SU-DHL-6 (cell line): ENCODE results near the gene SF3A1.

Experiments used
- H2AFZ ChIP-seq: fragments of 200-600 bp; sonication (generic); 2 replicates; pipeline ENCODE4 v1.6.1; 2014; ENCODE audit warnings: low read depth, mild to moderate bottlenecking, moderate library complexity, mixed read lengths, antibody characterized with exemption, low read length; ENCODE audit not compliant: severe bottlenecking
- H3F3A ChIP-seq: fragments of 200-600 bp; shearing (Covaris generic); 2 replicates; pipeline ENCODE4 v1.6.0; 2016; ENCODE audit warnings: antibody characterized with exemption, mild to moderate bottlenecking; ENCODE audit not compliant: insufficient read depth
- H3K27ac ChIP-seq: fragments of 200-600 bp; sonication (generic); 2 replicates; pipeline ENCODE4 v1.5.1; 2016; ENCODE audit warnings: low read depth, mild to moderate bottlenecking, low read length, moderate library complexity, mixed read lengths
- H3K27me3 ChIP-seq: fragments of 200-600 bp; sonication (generic), shearing (Covaris generic); 2 replicates; pipeline ENCODE4 v1.6.0; 2014; ENCODE audit warnings: mild to moderate bottlenecking, low read length
- H3K36me3 ChIP-seq: fragments of 200-600 bp; sonication (generic); 2 replicates; pipeline ENCODE4 v1.6.1; 2014; ENCODE audit warnings: mild to moderate bottlenecking, low read length, mixed read lengths
- H3K4me2 ChIP-seq: fragments of 300-600, 200-600 bp; shearing (Covaris generic), sonication (generic); 2 replicates; pipeline ENCODE4 v1.6.0; 2014; ENCODE audit warnings: low read length, low read depth, mild to moderate bottlenecking; ENCODE audit not compliant: poor library complexity, severe bottlenecking
- H3K4me3 ChIP-seq: fragments of 200-600 bp; sonication (generic); 2 replicates; pipeline ENCODE4 v1.5.1; 2014; ENCODE audit warnings: antibody characterized with exemption, low read length, mild to moderate bottlenecking, mixed read lengths; ENCODE audit not compliant: insufficient read depth, poor library complexity, severe bottlenecking
- H3K79me2 ChIP-seq: fragments of 200-600 bp; sonication (generic); 2 replicates; pipeline ENCODE4 v1.6.1; 2014; ENCODE audit warnings: mild to moderate bottlenecking, low read length, moderate library complexity; ENCODE audit not compliant: insufficient read depth
- H3K9ac ChIP-seq: fragments of 200-600 bp; sonication (generic); 2 replicates; pipeline ENCODE4 v1.7.0; 2014; ENCODE audit warnings: mild to moderate bottlenecking, low read length
- H3K9me2 ChIP-seq: fragments of 200-600 bp; sonication (generic); replicated peaks from 2 replicates; pipeline ENCODE4 v1.6.1; 2014; ENCODE audit warnings: low read length; ENCODE audit not compliant: insufficient read depth
- H3K9me3 ChIP-seq: fragments of 200-600 bp; sonication (generic); 2 replicates; pipeline ENCODE4 v1.6.1; 2014; ENCODE audit warnings: low read length, mixed read lengths; ENCODE audit not compliant: insufficient read depth
- H4K20me1 ChIP-seq: fragments of 200-600 bp; sonication (generic); 2 replicates; pipeline ENCODE4 v1.6.1; 2014; ENCODE audit warnings: low read depth, mild to moderate bottlenecking, antibody characterized with exemption, low read length, moderate library complexity, mixed read lengths
- EZH2phosphoT487 ChIP-seq: fragments of 200-600 bp; sonication (generic), shearing (Covaris generic); conservative IDR thresholded peaks from 2 replicates; pipeline ENCODE4 v1.6.1; 2018; ENCODE audit warnings: mild to moderate bottlenecking, antibody characterized with exemption, low read length, moderate library complexity, mixed read lengths
- TF ChIP-seq, protein P1 (sequence below): fragments of 200-600 bp; sonication (generic); IDR thresholded peaks from one replicate; pipeline ENCODE4 v1.5.1; 2017; ENCODE audit warnings: antibody characterized with exemption, mild to moderate bottlenecking, low read length, moderate library complexity; ENCODE audit not compliant: insufficient read depth, poor library complexity, severe bottlenecking

SF3A1 gene

DNA sequence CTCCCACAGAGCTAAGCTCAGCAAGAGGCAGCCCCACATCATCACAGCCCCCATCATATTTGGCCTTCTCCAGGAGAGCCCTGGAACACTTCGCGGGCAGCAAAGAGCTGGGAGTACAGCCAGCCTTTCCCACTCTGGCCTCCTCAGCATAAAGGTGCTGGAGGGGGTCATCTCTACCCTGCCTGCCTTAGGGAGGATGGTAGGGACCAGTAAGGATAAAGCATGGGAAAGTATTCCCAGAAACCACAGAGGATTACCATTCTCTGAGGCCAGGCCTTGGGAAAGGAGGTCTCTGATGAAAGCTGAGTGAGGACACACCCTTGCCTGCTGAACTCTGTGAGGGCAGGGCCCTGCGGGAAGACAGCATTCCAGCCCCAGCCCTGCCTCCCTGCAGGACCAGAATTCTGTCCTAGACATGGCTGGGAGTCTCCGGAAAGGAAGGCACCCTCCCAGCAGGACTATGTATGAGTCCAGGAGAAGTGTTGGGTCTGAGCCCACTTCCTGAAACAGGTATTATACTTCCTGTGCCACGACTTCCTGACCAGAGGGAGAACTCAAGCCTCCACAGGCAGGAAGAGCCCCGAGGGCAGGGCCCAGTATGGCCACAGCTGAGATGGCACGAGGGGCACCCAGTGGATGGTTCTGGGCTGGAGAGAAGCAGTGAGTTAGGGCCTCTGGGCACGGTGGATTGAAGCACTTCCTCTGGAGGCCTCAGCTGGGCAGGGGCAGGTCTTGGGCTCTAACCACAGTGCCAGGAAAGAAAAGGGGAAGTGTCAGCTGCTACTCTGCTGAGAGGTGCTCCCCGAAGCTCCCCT lies 54.5 kb downstream of the SF3A1 start:
- Histone ChIP-seq H3K79me2 (no peaks in the 10 kb centered on the region), H3K27ac (no peak overlapping the region), H3K9me3 (no peaks in the 10 kb centered on the region), H3K9me2 (no peaks in the 10 kb centered on the region), H3K4me3 (no peak overlapping the region), H3K27me3 (no peaks in the 10 kb centered on the region), H3K36me3 (no peaks in the 10 kb centered on the region), H4K20me1 (no peaks in the 10 kb centered on the region), H3K9ac (no peak overlapping the region), H3F3A (no peaks in the 10 kb centered on the region), H2AFZ (no peak overlapping the region), H3K4me2 (no peak overlapping the region)
- TF ChIP-seq, protein P1, sequence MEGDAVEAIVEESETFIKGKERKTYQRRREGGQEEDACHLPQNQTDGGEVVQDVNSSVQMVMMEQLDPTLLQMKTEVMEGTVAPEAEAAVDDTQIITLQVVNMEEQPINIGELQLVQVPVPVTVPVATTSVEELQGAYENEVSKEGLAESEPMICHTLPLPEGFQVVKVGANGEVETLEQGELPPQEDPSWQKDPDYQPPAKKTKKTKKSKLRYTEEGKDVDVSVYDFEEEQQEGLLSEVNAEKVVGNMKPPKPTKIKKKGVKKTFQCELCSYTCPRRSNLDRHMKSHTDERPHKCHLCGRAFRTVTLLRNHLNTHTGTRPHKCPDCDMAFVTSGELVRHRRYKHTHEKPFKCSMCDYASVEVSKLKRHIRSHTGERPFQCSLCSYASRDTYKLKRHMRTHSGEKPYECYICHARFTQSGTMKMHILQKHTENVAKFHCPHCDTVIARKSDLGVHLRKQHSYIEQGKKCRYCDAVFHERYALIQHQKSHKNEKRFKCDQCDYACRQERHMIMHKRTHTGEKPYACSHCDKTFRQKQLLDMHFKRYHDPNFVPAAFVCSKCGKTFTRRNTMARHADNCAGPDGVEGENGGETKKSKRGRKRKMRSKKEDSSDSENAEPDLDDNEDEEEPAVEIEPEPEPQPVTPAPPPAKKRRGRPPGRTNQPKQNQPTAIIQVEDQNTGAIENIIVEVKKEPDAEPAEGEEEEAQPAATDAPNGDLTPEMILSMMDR, result no peak
- no peak for TF ChIP-seq EZH2phosphoT487

DNA sequence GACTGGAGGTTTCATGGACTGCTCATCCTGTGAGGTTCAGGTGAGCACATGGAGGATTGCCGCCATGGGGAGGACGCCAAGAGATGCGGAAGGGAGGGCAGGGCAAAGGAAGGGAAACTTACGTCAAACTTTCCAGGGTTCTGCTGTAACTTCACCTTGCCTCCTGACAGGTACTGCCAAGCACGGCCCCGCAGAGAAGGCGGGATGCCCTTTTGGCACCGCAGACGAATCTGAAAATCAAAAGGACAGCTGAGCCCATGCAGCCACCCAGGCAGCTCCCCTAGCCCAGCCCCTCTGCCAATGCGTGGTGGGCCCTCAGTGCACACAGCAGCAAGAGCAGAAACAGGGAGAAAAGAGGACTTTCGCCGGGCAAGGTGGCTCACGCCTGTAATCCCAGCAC lies 57.4 kb downstream of the SF3A1 start:
- Histone ChIP-seq H3K79me2 (no peaks in the 10 kb centered on the region), H3F3A (no peaks in the 10 kb centered on the region), H4K20me1 (no peaks in the 10 kb centered on the region), H3K36me3 (no peaks in the 10 kb centered on the region), H3K27me3 (no peaks in the 10 kb centered on the region), H3K9me2 (no peaks in the 10 kb centered on the region), H3K4me3 (no peak overlapping the region), H3K9ac (no peak overlapping the region), H3K9me3 (no peaks in the 10 kb centered on the region), H3K4me2 (no peak overlapping the region), H3K27ac (no peak overlapping the region), H2AFZ (no peak overlapping the region)
- TF ChIP-seq, protein P1, result no peak

- Histone ChIP-seq H3K9me3 (no peaks in the 10 kb centered on the region), H3K9me2 (no peaks in the 10 kb centered on the region), H3K4me2 (no peak overlapping the region), H3K4me3 (no peak overlapping the region), H3K9ac (no peak overlapping the region), H3K27ac (no peak overlapping the region), H2AFZ (no peak overlapping the region), H3F3A (no peaks in the 10 kb centered on the region), H3K79me2 (no peaks in the 10 kb centered on the region), H3K27me3 (no peaks in the 10 kb centered on the region), H4K20me1 (no peaks in the 10 kb centered on the region), H3K36me3 (no peaks in the 10 kb centered on the region)
- no peak for TF ChIP-seq EZH2phosphoT487
- TF ChIP-seq, protein P1, result no peak
Observed at GRCh38 chr22:30297991-30298701, 58.5 kb downstream of the SF3A1 start.
